Adrenal gland (tissue), 5 donors: Measurements from ENCODE around the gene CDK6.

Source experiments
- CTCF ChIP-seq, 6 experiments: fragments of 450-650 bp in 4 of 6; fragments of 200-600 bp in 2 of 6; sonication (generic) in 1 of 6; IDR thresholded peaks; 1 replicate in 5 of 6; 2 replicates in 1 of 6; pipeline versions ENCODE4 v1.5.1 to v1.8.0; 2016 to 2021; ENCODE audit warnings: antibody characterized with exemption in 6 of 6, mild to moderate bottlenecking in 2 of 6, moderate library complexity in 1 of 6
- POLR2A ChIP-seq, 2 donors: fragments of 450-650 bp; IDR thresholded peaks; one replicate each; pipeline ENCODE4 v1.6.1; 2017; ENCODE audit warnings: antibody characterized with exemption in 2 of 2, mild to moderate bottlenecking in 2 of 2, moderate library complexity in 1 of 2
- donor health status: DM: no; HTN: no; CAD: no.

- TF ChIP-seq CTCF (IDR thresholded peaks at IDR 0.05) (no peak), POLR2A (IDR thresholded peaks at IDR 0.05) (no peak)
Measured at GRCh38 chr7:92753614-92754013, 82.8 kb downstream of the CDK6 start.
